GM18508 (cell line): ENCODE measurements around the gene TRIM42.

Experiments used
- ATAC-seq: cut with Tn5 transposase; IDR thresholded peaks from one replicate; pipeline ENCODE4 v1.9.1; 2021; ENCODE audit warnings: moderate number of reproducible peaks; ENCODE audit not compliant: insufficient read depth, unreplicated experiment

The TRIM42 gene

DNA sequence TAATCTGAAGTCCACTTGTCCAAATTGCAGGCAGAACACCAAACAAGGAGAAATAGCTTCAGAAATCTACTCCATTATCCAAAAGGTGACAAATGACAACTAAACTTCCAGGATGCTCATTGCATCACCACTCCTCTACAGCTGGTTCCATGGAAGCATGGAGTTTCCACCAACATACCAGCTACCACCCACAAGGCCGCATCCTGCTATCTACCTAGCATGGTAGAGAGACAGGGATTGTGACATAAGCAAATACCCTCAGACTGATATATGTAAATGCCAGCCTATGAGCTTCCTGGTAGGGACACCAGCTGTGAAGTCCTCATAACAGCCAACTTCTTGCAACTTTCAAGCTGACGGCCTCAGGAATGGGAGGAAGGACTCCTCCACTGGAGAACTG, at the start of gene TRIM42:
TSS of gene TRIM42 (plus strand) at position 301 of the 400 bp plus-strand sequence. CDS start 166 bp downstream, outside the sequence.
- ATAC-seq = no peak

DNA sequence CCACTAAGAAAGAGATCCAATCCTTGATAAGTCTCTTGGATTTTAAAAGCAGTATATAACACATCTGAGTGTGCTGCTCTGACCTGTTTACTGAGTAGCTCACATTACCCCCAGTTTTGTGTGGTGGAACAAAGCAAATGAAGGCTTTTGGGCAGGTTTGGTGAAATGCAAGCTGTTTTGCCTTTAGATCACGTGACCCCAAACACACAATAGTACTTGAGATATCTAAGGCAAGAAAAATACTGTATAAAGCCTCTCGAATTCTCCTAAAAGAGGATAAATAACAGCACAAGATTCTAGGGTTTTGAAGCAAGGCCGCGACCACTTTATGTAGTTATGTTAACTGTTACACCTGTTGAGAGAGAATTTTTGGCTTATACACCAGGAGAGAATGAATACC, 49.3 kb upstream of the TRIM42 start:
- ATAC-seq = no peak

DNA sequence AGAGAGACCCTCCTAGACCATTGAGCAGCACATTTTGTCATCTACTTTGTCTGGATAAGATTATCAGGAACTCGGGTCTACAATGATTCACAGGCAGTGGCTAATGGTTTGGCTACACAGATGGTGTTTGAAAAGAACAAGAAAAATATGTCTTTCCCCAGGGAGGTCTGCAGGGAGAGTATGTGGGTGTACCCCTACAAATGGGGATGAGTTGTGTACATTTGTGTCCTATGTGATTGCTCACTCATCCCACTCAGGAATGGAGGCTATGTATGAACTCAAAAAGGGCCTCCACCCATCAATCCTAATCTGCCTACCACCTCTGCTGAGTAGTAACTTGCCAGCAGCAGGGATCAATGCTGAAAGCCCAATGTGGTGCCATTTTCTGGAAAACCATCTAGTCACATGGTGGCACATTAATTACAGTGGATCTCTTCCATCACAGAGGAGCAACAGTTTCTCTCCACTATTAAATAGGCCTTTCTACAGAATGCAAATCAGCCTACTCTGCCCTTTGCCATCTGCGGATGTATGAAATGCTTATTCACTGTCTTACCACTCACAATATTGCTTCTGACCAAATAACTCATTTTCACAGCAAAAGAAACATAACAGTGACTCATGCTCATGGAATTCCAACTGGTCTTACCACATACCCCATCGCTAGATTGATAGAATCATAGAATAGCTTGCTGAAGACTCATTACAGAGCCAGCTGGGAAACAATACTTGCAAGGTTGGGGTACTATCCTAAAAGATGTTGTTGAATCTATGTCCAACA, 48.3 kb upstream of the TRIM42 start:
- ATAC-seq = no peak

DNA sequence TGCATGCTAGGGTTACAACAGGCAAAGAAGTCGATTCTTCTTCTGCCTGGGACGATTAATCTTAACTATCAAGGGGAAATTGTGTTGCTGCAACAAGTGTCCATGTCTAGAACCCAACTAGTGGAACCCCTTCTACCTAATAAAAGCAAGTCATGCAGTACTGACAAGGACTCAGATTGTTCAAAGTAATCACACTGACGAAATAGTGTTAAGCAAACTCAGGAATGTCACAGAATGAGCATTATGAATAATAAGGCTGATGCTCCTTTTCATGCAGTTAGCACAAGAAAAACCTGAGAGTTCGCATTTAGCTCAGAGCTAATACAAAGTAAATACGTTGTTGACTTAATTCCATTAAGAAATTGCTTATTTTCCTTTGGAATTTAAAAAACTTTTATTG, 47.5 kb upstream of the TRIM42 start:
- no peak for ATAC-seq

DNA sequence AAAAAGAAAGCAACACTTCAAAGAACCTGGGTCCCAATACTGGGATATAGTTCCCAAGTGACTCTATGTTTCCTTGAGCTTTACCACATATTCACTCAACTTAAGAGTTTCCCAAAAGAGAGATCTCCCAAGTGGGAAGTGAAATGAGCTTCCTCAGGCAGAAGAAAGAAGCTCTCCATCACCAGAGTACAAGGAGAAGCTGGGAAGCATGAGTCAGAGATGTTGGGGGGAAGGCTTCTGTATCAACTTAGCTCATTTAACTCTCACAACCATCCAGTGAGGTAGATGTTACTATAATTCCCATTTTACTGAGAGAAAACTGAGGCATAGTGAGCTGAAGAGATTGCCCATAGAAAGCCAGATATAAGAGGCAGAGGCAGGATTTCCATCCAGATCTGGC, 47.0 kb upstream of the TRIM42 start:
- ATAC-seq = no peak

DNA sequence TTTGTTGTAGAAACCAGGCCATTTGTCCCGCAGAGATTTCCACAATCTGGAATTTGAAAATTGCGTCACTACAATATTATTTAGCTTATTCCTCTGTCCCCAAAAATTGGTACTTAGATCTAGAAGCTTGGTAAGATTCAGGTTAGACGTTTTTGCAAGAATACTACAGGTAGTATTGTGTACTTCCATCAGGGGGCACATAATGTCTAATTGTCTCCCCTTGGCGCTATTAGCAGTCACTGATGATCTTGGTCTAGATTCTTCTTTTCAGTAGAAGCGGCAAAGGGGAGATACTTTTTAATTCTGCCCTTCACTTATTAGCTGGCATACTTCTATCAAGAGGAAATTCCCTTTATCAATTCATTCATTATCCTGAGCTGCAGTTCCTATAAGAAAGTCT, 42.6 kb upstream of the TRIM42 start:
- ATAC-seq = no peak

DNA sequence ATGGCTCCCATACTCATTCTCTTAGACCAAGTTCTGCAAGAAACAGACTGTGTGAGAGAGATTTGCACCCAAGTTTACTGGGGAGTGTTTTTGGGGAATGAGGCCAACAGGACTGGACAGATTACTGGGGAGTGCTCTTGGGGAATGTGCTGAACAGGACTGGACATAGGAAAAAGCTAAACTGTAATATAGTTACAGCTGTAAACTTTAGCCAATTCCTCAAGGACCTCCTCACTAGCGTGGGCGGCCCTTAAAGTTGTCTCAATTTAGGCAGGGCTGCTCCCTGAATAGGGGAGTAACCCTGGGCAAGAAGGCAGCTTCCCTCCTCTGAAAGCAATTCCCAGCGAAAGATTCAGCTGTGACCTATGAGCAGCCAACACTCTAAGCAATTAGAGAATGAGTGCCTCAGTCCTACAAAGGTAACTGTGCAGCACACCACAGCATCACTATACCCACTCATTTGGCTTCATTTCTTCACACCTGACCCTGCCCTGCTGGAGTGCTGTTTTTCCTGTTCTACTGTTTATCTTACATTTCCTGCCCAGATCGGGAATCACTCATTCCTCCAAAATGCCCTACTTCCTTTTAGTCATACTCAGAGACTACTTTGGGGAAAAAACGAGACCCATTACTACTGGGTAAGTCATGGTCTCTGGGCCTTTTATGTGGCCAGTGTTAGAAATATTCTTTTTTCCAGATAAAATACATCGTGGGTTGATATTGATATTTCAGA, 41.3 kb upstream of the TRIM42 start:
- no peak for ATAC-seq

DNA sequence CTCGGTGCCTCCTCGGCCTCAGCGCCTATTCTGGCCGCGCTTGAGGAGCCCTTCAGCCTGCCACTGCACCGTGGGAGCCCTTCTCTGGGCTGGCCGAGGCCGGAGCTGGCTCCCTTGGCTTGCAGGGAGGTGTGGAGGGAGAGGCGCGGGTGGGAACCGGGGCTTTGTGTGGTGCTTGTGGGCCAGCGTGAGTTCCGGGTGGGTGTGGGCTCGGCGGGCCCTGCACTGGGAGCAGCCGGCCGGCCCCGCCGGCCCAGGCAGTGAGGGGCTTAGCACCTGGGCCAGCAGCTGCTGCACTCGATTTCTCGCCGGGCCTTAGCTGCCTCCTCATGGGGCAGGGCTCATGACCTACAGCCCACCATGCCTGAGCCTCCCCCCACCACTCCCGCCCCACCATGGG, 26.6 kb upstream of the TRIM42 start:
- ATAC-seq = no peak

DNA sequence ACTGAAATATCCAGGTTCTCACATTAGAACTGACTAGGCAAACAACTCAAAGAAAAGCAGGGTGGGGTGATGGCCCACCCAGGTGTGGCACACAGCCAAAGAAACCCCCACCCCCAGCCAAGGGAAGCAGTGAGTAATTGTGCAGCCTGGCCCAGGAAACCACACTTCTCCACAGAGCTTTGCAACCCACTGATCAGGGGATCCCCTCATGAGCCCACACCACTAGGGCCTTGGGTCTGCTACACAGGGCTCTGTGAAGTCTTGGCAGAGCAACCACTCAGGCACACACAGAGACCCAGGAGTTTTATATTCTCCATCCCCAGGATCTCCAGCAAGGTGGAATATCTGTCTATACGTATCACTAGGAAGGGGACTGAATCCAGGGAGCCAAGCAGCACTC, 22.2 kb upstream of the TRIM42 start:
- ATAC-seq = no peak

DNA sequence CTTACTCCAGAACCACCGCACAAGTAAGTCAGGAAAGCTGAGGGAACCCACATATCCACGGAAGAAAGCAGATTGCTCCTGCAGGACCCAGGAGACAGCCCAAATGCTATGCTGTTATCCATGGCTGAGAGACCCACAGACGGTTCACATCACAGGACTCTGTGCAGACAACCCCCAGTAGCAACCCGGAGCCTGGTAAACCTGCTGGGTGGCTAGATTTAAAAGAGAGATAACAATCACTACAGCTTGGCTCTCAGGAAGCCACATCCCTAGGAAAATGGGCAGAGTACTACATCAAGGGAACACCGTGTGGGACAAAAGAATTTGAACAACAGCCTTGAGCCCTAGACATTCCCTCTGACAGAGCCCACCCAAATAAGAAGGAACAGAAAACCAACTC, 13.8 kb upstream of the TRIM42 start:
- no peak for ATAC-seq

DNA sequence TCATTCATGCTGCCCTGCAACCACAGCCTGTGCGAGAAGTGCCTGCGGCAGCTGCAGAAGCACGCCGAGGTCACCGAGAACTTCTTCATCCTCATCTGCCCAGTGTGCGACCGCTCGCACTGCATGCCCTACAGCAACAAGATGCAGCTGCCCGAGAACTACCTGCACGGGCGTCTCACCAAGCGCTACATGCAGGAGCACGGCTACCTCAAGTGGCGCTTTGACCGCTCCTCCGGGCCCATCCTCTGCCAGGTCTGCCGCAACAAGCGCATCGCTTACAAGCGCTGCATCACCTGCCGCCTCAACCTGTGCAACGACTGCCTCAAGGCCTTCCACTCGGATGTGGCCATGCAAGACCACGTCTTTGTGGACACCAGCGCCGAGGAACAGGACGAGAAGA, 4.7 kb downstream of the TRIM42 start:
- no peak for ATAC-seq

DNA sequence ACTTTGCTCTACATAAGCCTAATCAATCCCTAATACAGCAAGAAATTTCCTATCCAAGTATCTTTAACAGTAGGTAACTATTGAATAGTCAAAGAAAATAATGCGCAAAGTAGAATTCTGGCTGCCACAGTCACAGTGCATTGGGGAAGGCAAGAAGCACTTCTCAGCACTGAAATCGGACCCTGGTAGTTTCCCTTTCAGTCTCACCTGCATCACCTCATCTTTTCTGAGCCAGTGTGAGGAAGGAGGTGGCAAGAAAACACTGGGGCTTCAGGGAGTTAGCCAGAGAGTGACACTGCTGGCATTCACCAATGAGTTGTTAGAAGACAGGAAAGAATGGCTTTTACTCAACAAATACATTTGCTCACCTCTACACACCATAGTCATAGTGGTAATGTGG, 8.3 kb downstream of the TRIM42 start:
- no peak for ATAC-seq

DNA sequence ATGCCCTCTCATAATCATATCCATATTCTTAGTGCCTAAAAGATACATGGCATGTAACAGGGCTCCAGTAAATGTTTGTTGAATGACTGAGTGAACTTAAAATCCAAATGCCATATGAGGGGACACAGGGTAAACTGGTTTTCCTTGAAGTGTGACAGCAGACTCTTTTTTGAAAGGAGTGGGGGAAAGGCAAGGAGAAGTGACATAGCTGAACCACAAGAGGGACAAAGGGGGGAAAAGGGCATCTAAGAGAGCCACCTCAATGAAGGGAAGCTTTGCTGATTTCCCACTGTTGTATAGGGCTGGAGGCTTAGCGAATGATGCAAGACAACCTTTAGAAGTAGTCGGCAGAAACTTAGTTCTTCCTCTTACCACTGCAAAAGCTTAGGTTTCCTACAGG, 9.1 kb downstream of the TRIM42 start:
- ATAC-seq = no peak

DNA sequence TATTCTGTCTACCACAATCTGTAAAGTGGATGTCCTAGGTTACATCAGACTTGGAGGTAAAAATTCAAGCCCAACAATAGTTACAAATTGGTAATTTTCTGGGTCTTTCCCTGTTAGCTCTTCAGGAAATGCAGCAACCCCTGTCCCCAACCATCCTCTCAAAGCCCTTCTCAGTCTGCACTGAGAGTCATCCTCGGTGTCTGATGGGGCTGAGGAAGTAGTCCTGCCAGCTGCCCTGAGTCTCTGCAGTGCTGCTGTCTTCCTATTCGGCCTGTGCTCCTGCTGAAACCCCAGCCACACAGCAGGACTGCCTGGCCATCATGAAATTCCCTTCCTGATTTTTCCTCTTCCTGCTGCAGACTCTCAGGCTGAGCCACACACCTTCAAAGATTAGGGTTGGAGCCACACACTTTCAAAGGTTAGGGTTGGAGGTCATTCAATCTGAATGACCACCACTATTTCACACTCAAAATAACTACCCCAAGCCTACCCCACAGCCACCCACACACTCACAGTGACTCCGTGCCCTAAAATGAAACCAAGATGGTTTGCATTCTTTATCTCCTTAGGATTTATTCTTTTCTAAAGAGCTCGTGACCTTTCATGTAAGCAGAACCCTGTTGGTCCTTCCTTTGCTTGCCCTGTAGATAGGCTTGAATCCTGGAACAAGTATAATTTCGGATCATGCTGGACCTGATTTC, 17.6 kb downstream of the TRIM42 start:
- peak; percentile 61 for ATAC-seq

DNA sequence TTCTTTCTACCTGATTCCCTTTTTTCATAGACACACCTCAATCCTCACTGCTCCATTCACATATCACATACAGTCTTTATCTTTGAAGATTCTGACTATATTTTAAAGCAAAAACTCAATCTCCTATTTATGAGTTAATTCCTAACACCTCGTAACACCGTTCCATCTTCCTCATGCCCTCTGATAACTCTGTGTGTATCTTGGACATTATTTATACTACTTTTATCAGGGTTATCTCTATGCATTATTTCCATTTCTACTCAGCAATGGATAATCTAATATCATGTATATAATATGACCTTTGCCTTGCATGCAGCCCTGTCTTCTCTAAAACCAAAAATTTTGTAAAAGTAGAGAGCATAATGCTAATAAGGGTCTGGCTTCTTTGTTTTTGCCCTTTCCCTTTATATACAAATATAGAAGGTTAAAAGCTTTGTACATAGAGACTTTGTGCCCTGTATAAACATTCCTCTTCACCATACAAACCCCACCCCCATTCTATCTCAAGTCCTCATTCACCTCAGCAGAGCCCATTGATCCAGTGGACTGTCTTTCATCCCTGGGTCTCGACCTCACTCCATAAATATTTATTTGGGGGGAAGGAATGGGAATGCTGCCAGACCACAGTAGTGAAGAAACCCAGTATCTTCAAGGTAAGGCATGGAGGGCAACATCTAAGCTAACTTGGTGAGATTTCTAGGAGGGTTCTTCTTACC, 21.8 kb downstream of the TRIM42 start:
- ATAC-seq = no peak

DNA sequence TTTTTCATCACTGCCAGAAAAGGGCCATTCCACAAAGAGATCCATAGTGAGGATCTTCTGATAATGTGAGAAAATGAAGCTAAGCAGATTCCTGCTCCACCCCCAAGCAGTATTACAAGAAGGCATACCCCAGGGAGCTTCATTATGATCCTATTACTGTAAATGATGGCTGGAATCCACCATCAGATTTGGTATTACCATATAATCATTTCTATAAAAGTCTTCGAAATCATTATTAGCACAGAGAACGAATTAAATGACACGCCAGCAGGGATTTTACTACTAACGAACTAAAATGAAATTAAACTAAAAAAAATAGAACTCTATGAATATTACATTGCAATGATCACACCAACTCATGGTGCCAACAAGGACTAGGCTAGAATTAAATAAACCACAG, 24.4 kb downstream of the TRIM42 start:
- no peak for ATAC-seq

DNA sequence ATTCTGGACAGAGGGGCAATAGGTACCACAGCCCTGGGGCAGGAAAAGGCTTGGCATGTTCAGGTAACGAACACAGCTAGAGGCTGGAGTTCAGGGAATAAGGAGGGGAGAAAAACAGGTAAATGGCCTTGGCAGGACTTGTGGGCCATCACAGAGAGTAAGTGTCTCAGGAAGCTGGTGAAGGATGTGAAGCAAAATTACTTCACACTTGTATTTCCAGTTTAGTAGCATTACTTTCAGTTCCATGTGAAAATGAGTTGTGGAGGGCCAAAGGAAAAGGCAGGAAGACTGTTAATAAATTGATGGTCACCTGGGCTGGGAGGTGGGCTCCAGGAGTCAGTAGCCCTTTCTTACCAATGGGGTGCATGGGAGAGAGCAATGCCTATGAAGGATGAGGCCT, 25.6 kb downstream of the TRIM42 start:
- ATAC-seq = no peak

DNA sequence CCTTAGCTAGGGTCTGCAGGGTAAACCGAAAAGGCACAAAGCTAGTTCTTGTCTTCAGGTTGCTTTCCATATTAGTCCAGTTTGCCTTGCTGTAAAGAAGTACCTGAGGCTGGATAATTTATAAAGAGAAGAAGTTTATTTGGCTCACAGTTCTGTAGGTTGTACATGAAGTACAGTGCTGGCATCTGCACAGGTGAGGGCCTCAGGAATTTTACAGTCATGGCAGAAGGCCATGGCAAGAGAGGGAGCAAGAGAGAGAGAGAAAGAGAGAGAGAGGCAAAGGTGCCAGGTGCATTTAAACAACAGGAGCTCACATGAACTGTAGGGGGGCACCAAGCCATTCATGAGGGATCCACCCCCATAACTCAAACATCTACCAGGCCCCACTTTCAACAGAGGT, 26.9 kb downstream of the TRIM42 start:
- ATAC-seq = no peak

DNA sequence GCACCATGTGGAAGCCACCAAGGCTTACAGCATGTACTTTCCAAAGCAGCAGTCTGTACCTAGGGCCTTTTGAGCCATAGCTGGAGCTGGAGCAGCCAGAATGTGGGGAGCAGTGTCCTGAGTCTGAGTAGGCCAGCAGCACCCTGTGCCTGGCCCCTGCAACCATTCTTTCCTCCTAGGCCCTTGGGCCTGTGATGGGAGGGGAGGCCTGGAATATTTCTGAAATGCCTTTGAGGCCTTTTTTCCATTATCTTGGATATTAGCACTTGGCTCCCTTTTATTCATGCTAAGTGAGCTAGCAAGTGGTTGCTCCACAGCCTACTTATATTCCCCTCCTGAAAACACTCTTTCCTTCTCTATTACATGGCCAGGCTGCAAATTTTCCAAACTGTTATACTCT, 28.1 kb downstream of the TRIM42 start:
- no peak for ATAC-seq

DNA sequence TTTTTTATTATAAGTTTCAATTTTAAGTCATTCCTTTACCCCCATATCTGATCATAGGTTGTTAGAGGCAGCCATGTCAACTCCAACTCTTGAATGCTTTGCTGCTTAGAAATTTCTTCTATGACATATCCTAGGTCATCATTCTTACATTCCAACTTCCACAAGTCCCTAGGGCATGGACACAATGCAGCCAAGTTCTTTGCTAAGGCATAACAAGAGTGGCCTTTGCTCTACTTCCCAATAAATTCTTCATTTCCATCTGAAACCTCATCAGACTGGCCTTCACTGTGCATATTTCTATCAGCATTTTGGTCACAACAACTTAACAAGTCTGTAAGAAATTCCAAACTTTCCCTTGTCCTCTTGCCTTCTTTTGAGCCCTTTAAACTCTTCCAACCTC, 28.5 kb downstream of the TRIM42 start:
- ATAC-seq = no peak

DNA sequence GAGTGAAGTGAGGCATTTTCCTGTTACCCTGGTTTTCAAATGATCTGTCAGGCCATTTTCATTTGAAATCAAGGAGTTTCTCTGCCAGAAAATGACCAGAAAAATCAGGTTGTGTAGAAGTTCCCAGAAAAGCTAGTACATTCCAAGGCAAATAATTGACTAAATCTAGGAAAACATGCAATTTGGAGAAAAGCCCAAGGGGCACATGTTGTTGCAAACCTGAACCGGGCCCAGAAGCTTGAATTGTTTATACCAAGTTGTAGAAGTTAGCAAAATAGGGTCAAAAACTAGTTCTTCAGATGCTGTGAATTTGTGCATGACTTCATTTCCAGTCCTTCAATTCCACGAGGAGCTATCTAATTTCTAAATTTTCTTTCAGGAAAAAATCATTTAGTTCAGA, 31.0 kb downstream of the TRIM42 start:
- no peak for ATAC-seq
